ENCODE results near the gene PTPRU. TPM values are rescaled to one million over a fixed set of nuclear protein-coding genes. Genes with fewer than 3 reads are reported as not detected.

Gene PTPRU
- total RNA-seq, 2 experiments from 2014 or later, result 0.56 to 0.74 TPM

- intact Hi-C loops (cut with micrococcal nuclease), result no loop called here
- no peaks in the 10 kb centered on the region for H3K9me3 Mint-ChIP-seq
- H3K4me1 Mint-ChIP-seq (ENCODE audit: low read depth), result no peaks in the 10 kb centered on the region
- H3K4me3 Mint-ChIP-seq, result no peak overlapping the region
- no peak for TF ChIP-seq CTCF (IDR thresholded peaks at IDR 0.05)
- no peak for ATAC-seq
- DNase-seq, result no peak
- H3K36me3 Mint-ChIP-seq (ENCODE audit: low read depth), result no peaks in the 10 kb centered on the region
- POLR2A ChIA-PET, result no interaction called here
- H3K27me3 Mint-ChIP-seq, result no peaks in the 10 kb centered on the region
- CTCF ChIA-PET, result no interaction called here
- H3K27ac Mint-ChIP-seq, result no peak overlapping the region
These were observed 54.2 kb downstream of the PTPRU start for GRCh38 chr1:29290414-29290985.

GRCh38 chr1:29291756-29292155 lies 55.4 kb downstream of the PTPRU start:
- H3K9me3 Mint-ChIP-seq, result no peaks in the 10 kb centered on the region
- intact Hi-C loops (cut with micrococcal nuclease), result no loop called here
- DNase-seq (no peak), ATAC-seq (no peak)
- H3K4me1 Mint-ChIP-seq (ENCODE audit: low read depth), result no peaks in the 10 kb centered on the region
- no peak overlapping the region for H3K4me3 Mint-ChIP-seq
- no peak overlapping the region for H3K27ac Mint-ChIP-seq
- H3K36me3 Mint-ChIP-seq (ENCODE audit: low read depth), result no peaks in the 10 kb centered on the region
- POLR2A ChIA-PET, result interaction anchor here (0.7 kb wide), 1 partner anchor 11 kb away, joined by 3 read pairs; no protein-coding TSS in a partner anchor
- CTCF ChIA-PET, result no interaction called here
- no peaks in the 10 kb centered on the region for H3K27me3 Mint-ChIP-seq
- TF ChIP-seq CTCF (IDR thresholded peaks at IDR 0.05), result no peak

GRCh38 chr1:29292344-29292743 lies 56.0 kb downstream of the PTPRU start:
- TF ChIP-seq CTCF (IDR thresholded peaks at IDR 0.05), result no peak
- intact Hi-C loops (cut with micrococcal nuclease), result no loop called here
- no peak for DNase-seq
- ChIA-PET CTCF (no interaction called here), POLR2A (interaction anchor here (0.7 kb wide), 1 partner anchor 10 kb away, joined by 3 read pairs; no protein-coding TSS in a partner anchor)
- Mint-ChIP-seq H3K36me3 (ENCODE audit: low read depth) (no peaks in the 10 kb centered on the region), H3K9me3 (no peaks in the 10 kb centered on the region), H3K27ac (no peak overlapping the region), H3K4me1 (ENCODE audit: low read depth) (no peaks in the 10 kb centered on the region), H3K27me3 (no peaks in the 10 kb centered on the region), H3K4me3 (no peak overlapping the region)
- no peak for ATAC-seq

GRCh38 chr1:29297450-29297849 lies 61.1 kb downstream of the PTPRU start:
- no peaks in the 10 kb centered on the region for H3K36me3 Mint-ChIP-seq (ENCODE audit: low read depth)
- peaks cover 9% of the 10 kb centered on the region for H3K27me3 Mint-ChIP-seq
- no peak overlapping the region for H3K27ac Mint-ChIP-seq
- POLR2A ChIA-PET, result no interaction called here
- ATAC-seq (no peak), DNase-seq (no peak)
- no peaks in the 10 kb centered on the region for H3K9me3 Mint-ChIP-seq
- intact Hi-C loops (cut with micrococcal nuclease), result no loop called here
- no peak for TF ChIP-seq CTCF (IDR thresholded peaks at IDR 0.05)
- H3K4me3 Mint-ChIP-seq, result no peak overlapping the region
- CTCF ChIA-PET, result no interaction called here
- H3K4me1 Mint-ChIP-seq (ENCODE audit: low read depth), result no peaks in the 10 kb centered on the region

- H3K9me3 Mint-ChIP-seq, result no peaks in the 10 kb centered on the region
- H3K36me3 Mint-ChIP-seq (ENCODE audit: low read depth), result no peaks in the 10 kb centered on the region
- CTCF ChIA-PET, result no interaction called here
- TF ChIP-seq CTCF (IDR thresholded peaks at IDR 0.05), result no peak
- H3K27ac Mint-ChIP-seq, result no peak overlapping the region
- no peaks in the 10 kb centered on the region for H3K4me1 Mint-ChIP-seq (ENCODE audit: low read depth)
- POLR2A ChIA-PET, result no interaction called here
- no peak for ATAC-seq
- no peak for DNase-seq
- no peak overlapping the region for H3K4me3 Mint-ChIP-seq
- intact Hi-C loops (cut with micrococcal nuclease), result no loop called here
- H3K27me3 Mint-ChIP-seq, result peaks cover 9% of the 10 kb centered on the region
These were observed 61.9 kb downstream of the PTPRU start for GRCh38 chr1:29298246-29298645.

Data from activated CD8-positive, alpha-beta T cell treated with anti-CD3 and anti-CD28 coated beads for 36 hours (primary cell).